ENCODE measurements around the gene SLITRK6. TPM values are rescaled to one million over a fixed set of nuclear protein-coding genes. Genes with fewer than 3 reads are reported as not detected.

SLITRK6 gene
- total RNA-seq, 1 experiment from 2014 or later: 0.61 TPM

- Histone ChIP-seq H3K4me1 (no peaks in the 10 kb centered on the region), H3K36me3 (ENCODE audit: control insufficient read depth, insufficient read depth, low read length) (no peaks in the 10 kb centered on the region), H3K27me3 (replicated peaks; ENCODE audit: control insufficient read depth, insufficient read depth, low read length) (no peaks in the 10 kb centered on the region), H3K4me3 (ENCODE audit: low read depth, low read length) (no peak overlapping the region), H3K9me3 (no peaks in the 10 kb centered on the region)
- Mint-ChIP-seq H3K9me3 (ENCODE audit: unreplicated experiment) (no peaks in the 10 kb centered on the region), H3K36me3 (ENCODE audit: insufficient read depth, unreplicated experiment) (no peaks in the 10 kb centered on the region), H3K27me3 (ENCODE audit: insufficient read depth, unreplicated experiment) (peaks cover 4% of the 10 kb centered on the region), H3K4me1 (ENCODE audit: low read depth, unreplicated experiment) (no peaks in the 10 kb centered on the region), H3K27ac (ENCODE audit: unreplicated experiment) (no peak overlapping the region), H3K4me3 (ENCODE audit: unreplicated experiment) (no peak overlapping the region)
- BruUV-seq (replicated peaks): no TSS peak
- TF ChIP-seq, protein P1, sequence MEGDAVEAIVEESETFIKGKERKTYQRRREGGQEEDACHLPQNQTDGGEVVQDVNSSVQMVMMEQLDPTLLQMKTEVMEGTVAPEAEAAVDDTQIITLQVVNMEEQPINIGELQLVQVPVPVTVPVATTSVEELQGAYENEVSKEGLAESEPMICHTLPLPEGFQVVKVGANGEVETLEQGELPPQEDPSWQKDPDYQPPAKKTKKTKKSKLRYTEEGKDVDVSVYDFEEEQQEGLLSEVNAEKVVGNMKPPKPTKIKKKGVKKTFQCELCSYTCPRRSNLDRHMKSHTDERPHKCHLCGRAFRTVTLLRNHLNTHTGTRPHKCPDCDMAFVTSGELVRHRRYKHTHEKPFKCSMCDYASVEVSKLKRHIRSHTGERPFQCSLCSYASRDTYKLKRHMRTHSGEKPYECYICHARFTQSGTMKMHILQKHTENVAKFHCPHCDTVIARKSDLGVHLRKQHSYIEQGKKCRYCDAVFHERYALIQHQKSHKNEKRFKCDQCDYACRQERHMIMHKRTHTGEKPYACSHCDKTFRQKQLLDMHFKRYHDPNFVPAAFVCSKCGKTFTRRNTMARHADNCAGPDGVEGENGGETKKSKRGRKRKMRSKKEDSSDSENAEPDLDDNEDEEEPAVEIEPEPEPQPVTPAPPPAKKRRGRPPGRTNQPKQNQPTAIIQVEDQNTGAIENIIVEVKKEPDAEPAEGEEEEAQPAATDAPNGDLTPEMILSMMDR (IDR thresholded peaks at IDR 0.05; ENCODE audit: insufficient read depth in 1 of 2, low read depth in 1 of 2, low read length in 1 of 2, severe bottlenecking in 1 of 2, unreplicated experiment in 1 of 2): no peak
- POLR2A ChIA-PET: no interaction called here
- intact Hi-C loops (cut with micrococcal nuclease; ENCODE audit: unreplicated experiment): no loop called here
- DNase-seq: no peak
- CTCF ChIA-PET: no interaction called here
These were observed 663 bp downstream of the SLITRK6 start for GRCh38 chr13:85798556-85798955.

- no peaks in the 10 kb centered on the region for H3K4me1 Mint-ChIP-seq (ENCODE audit: low read depth, unreplicated experiment)
- Histone ChIP-seq H3K36me3 (ENCODE audit: control insufficient read depth, insufficient read depth, low read length) (no peaks in the 10 kb centered on the region), H3K9me3 (no peaks in the 10 kb centered on the region), H3K27me3 (replicated peaks; ENCODE audit: control insufficient read depth, insufficient read depth, low read length) (no peaks in the 10 kb centered on the region), H3K4me1 (no peaks in the 10 kb centered on the region), H3K4me3 (ENCODE audit: low read depth, low read length) (no peak overlapping the region)
- H3K36me3 Mint-ChIP-seq (ENCODE audit: insufficient read depth, unreplicated experiment): no peaks in the 10 kb centered on the region
- no peak for DNase-seq
- CTCF ChIA-PET: no interaction called here
- H3K27ac Mint-ChIP-seq (ENCODE audit: unreplicated experiment): no peak overlapping the region
- POLR2A ChIA-PET: no interaction called here
- H3K4me3 Mint-ChIP-seq (ENCODE audit: unreplicated experiment): no peak overlapping the region
- BruUV-seq (replicated peaks): no TSS peak
- TF ChIP-seq, protein P1 (IDR thresholded peaks at IDR 0.05; ENCODE audit: insufficient read depth in 1 of 2, low read depth in 1 of 2, low read length in 1 of 2, severe bottlenecking in 1 of 2, unreplicated experiment in 1 of 2): no peak
- no peaks in the 10 kb centered on the region for H3K9me3 Mint-ChIP-seq (ENCODE audit: unreplicated experiment)
- peaks cover 4% of the 10 kb centered on the region for H3K27me3 Mint-ChIP-seq (ENCODE audit: insufficient read depth, unreplicated experiment)
- intact Hi-C loops (cut with micrococcal nuclease; ENCODE audit: unreplicated experiment): no loop called here
These were observed 1.9 kb downstream of the SLITRK6 start for GRCh38 chr13:85797311-85797710.

DNA sequence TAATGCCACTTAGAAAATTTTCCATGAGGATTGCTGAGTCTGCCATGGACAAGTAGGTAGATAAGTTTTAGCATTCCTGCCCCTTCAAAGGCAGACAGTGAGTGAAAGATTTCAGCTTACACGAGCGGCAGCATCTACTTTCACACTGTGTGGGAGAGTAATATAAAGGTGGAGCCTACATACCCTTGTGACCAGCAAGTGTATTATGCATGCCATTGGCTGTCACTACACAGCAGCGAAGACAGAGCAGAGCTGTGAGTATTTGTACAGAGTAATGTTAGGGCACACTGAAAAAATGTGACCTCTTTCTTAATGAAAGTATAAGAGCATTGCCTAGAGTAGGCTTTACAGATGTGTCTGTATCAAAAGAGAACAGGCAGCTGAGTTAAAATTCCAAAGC lies 14.0 kb downstream of the SLITRK6 start:
- intact Hi-C loops (cut with micrococcal nuclease; ENCODE audit: unreplicated experiment): no loop called here
- no peak overlapping the region for H3K27ac Mint-ChIP-seq (ENCODE audit: unreplicated experiment)
- POLR2A ChIA-PET: no interaction called here
- H3K36me3 Mint-ChIP-seq (ENCODE audit: insufficient read depth, unreplicated experiment): no peaks in the 10 kb centered on the region
- no peaks in the 10 kb centered on the region for H3K36me3 ChIP-seq (ENCODE audit: control insufficient read depth, insufficient read depth, low read length)
- H3K4me3 ChIP-seq (ENCODE audit: low read depth, low read length): no peak overlapping the region
- no peaks in the 10 kb centered on the region for H3K4me1 Mint-ChIP-seq (ENCODE audit: low read depth, unreplicated experiment)
- TF ChIP-seq, protein P1 (IDR thresholded peaks at IDR 0.05; ENCODE audit: insufficient read depth in 1 of 2, low read depth in 1 of 2, low read length in 1 of 2, severe bottlenecking in 1 of 2, unreplicated experiment in 1 of 2): no peak
- H3K27me3 Mint-ChIP-seq (ENCODE audit: insufficient read depth, unreplicated experiment): no peaks in the 10 kb centered on the region
- no peak overlapping the region for H3K4me3 Mint-ChIP-seq (ENCODE audit: unreplicated experiment)
- CTCF ChIA-PET: no interaction called here
- H3K27me3 ChIP-seq (replicated peaks; ENCODE audit: control insufficient read depth, insufficient read depth, low read length): no peaks in the 10 kb centered on the region
- H3K9me3 Mint-ChIP-seq (ENCODE audit: unreplicated experiment): no peaks in the 10 kb centered on the region
- no peaks in the 10 kb centered on the region for H3K9me3 ChIP-seq
- no TSS peak for BruUV-seq (replicated peaks)
- no peak for DNase-seq
- H3K4me1 ChIP-seq: no peaks in the 10 kb centered on the region
